SW 1271 (cell line): Measurements from ENCODE around the gene BASP1.
"Not testable (repeated sequence)": the region's sequence is repeated elsewhere in the genome, so short reads cannot be mapped to it uniquely, and the experiment has no call there.

Experiments
- DNase-seq, 2 experiments: peaks; one replicate each; lab custom pipeline; 2025; lab: John Stamatoyannopoulos, UW

The BASP1 gene

GRCh38 chr5:17289681-17290539, 72.5 kb downstream of the BASP1 start:
- no peak for DNase-seq

DNA sequence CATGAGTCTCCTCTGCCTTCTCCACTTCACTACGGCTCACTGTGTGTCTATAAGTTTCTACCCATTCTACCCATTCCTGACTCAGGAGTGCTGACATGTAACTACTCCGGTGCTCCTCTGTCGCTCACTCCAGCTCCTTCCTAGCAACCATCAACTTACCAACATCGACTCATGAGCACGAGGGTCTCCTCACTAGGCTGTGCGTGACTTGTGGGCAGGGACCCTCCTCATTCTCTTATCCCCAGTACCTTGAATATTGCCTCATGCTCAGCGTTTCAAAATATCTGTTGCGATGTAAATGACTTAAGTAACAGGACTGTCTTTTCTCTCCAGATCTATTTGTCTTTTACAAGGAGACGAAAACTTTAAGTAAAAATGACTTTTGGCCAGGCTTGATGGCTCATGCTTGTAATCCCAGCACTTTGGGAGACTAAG, 73.1 kb downstream of the BASP1 start:
- no peak for DNase-seq

GRCh38 chr5:17292434-17293015, 75.1 kb downstream of the BASP1 start:
- DNase-seq, result no peak

DNA sequence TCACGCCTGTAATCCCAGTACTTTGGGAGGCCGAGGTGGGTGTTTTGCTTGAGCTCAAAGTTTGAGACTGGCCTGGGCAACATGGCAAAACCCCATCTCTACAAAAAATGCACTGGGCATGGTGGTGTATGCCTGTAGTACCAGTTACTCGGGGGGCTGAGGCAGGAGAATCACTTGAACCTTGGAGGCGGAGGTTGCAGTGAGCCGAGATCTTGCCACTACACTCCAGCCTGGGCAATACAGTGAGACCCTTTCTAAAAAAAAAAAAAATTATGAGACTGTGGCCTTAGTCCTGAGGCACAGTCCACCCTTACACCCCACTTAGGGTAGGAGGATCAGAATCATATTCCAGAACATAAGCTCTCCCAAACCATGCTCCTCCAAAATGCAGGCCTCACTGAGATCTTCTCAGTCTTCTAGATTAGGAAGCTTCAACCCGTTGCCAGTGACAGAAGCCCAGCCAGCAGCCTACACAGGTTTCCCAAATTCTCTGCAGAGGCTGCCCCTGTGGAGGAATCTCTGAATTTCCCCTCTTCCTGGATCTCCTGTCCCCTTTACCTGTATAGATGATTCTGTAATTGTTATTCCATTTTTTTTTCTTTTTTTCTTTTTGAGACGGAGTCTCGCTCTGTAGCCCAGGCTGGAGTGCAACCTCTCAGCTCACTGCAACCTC, 77.3 kb downstream of the BASP1 start:
- DNase-seq, result no peak

DNA sequence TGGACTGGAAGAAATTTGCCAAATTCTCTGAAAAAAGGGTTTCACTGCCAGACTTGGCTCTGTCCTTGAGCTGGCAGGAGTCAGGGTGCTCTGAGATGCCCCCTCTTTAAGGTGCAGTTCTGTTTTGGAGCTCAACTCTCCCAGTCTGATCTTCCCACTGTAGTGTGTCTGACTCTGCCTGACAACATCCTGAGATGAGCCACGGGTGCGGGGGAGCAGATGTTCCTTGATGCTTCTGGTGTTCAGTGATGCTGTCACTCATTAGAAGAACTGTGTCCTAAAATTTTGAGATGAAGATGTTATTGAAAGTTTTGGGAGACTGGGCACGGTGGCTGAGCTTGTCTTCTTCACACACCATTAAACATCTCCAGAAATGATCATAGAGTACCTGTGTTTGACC, 78.2 kb downstream of the BASP1 start:
- no peak for DNase-seq

DNA sequence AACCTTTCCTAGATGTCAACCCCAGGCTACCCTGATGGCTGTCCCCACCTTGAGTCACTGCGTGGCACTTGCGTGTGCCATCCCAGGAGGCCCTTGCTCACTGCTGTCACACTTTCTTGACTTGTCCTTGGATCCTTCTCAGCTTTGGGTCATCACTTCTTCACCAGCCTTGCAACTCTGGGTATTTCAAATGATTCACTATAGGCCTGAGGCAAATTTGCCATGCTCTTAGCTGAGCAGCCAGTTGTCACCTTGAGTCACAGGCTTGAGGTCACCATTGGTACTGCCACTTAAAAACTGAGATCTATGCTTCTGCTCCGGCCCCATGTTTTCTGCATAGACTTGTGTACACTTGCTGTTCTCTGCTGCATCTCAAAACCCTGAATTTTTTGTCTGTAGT, 84.7 kb downstream of the BASP1 start:
- no peak for DNase-seq

DNA sequence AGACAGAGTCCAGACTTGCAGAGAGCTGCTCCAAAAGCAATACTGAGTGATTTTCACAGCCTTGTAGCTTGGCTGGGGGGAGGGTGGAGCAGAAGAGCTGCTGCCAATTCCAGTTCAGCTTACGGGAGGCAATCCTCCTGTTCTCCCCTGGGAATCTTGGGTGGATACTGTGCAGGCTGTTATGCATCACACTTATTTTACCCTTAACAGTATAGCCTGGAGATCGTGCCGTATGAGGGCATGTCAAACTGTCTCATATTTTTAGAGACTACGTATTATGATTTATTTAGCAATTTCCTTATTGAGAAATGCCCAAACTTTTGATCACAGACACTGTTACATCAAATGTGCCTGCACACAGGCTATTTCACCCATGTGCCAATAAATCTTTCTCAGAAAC, 85.2 kb downstream of the BASP1 start:
- DNase-seq, result no peak

- DNase-seq, result no peak
These were observed 86.9 kb downstream of the BASP1 start for GRCh38 chr5:17304282-17304681.

GRCh38 chr5:17305017-17305416, 87.6 kb downstream of the BASP1 start:
- no peak for DNase-seq

DNA sequence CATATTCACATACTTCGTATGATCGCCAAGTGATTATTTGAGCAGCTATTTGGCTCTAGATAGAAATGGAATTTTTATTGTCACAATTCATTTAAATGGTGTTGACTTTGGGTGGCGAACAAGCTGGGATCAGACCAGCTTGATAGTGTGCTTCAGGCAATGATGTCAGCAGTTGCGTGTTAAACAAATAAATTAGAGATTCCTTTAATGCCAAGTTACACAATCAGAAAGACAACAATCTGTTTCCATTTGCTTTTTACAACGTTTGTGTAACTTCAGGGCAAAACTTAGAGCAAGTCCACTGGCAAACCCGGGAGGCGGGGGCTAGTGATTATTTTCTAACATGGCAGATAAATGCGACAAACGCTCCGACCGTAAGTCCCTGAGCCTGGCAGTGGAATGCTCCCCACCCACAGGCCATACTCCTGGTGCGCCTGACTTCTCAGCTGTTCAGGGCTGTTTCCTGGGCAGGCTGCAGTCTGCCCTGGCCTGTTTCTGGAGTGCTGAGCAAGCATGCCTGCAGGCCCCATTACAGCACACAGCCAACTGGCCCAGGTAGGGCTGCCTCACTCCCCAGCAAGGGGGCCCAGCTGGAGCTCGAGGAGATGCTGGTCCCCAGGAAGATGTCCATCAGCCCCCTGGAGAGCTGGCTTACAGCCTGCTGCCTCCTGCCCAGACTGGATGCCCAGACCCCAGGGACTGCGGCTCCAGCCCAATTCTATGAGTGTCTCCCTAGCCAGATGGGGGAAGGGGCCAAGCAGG, 88.7 kb downstream of the BASP1 start:
- DNase-seq, result no peak

DNA sequence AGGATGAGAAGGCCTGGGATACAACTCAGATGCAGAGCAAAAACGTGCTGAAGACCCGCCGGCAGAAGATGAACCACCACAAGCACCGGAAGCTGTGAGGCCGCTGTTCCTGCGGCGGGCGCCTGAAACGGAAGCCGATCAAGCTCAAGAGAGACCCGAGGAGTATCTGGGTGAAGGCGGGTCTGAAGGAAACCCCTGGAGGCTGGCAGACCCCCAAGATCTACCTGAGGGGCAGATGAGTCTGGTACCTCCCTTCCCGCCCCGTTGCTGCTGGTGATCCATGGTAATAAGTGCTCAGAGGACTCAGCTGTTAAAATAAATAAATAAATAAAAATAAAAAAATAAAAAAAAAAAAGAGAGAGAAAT, 89.3 kb downstream of the BASP1 start:
- no peak for DNase-seq

GRCh38 chr5:17307440-17307839, 90.0 kb downstream of the BASP1 start:
- not testable (repeated sequence) for DNase-seq

- no peak for DNase-seq
These were observed 91.1 kb downstream of the BASP1 start for GRCh38 chr5:17308326-17309065.

DNA sequence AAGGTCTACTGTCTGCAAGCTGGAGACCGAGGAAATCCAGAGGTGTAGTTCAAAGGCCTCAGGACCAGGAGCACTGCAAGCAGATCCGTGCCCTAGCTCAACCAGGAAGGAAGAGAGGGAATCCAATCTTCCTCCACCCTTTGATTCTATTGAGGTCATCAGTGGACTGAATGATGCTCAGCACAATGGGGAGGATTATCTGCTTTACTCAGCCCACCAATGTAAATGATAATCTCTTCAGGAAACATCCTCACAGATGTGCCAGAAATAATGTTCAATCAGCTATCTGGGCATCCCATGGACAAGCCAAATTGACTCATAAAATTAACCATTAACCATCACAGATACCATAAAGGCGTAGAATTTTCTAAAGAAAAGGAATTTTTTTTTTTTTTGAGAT, 92.0 kb downstream of the BASP1 start:
- no peak for DNase-seq

DNA sequence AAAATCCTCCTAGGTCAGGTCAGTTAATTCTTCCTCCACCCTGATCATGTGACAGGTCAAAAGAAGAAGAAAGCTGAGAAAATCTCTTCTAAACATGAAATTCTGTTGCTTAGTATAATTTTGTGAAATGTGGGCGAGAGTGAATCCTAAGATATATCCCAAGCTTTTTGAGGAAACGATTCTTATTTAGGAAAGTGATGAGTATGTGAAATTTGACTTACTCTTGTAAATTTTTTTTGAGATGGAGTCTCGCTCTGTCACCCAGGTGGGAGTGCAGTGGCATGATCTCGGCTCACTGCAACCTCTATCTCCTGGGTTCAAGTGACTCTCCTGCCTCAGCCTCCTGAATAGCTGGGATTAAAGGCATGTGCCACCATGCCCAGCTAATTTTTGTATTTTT, 93.1 kb downstream of the BASP1 start:
- not testable (repeated sequence) for DNase-seq

- not testable (repeated sequence) for DNase-seq
These were observed 94.4 kb downstream of the BASP1 start for GRCh38 chr5:17311811-17312210.

GRCh38 chr5:17312358-17312757, 94.9 kb downstream of the BASP1 start:
- no peak for DNase-seq

- no peak for DNase-seq
These were observed 97.6 kb downstream of the BASP1 start for GRCh38 chr5:17314907-17315471.

DNA sequence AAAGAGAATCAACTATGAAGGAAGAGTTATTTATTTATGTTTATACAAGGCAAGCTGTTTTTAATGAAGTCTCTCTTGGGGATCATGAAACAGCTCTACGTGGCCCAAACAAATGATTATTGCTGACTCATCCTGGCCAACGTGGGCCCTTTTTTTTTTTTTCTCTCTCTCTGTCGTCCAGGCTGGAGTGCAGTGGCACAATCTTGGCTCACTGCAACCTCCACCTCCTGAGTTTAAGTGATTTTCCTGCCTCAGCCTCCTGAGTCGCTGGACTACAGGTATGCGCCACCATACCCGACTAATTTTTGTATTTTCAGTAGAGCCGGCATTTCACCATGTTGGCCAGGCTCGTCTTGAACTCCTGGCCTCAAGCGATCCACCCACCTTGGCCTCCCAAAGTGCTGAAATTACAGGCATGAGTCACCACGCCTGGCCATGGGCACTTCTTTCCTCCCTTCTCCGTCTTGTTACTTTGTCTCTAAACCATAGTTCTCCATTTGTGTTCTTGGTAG, 98.3 kb downstream of the BASP1 start:
- no peak for DNase-seq

GRCh38 chr5:17316970-17317459, 99.6 kb downstream of the BASP1 start:
- DNase-seq, result no peak

GRCh38 chr5:17317473-17317872, 100.0 kb downstream of the BASP1 start:
- no peak for DNase-seq
